ENCODE data around the gene TENT5C. TPM values are rescaled to one million over a fixed set of nuclear protein-coding genes. Genes with fewer than 3 reads are reported as not detected.

Gene TENT5C
- total and polyA plus RNA-seq, 9 of the 15 experiments (the other 6 are each of a cell fraction or from before 2014, with no cell fraction given) = 1.8 to 7.7 (median 4.0) TPM

DNA sequence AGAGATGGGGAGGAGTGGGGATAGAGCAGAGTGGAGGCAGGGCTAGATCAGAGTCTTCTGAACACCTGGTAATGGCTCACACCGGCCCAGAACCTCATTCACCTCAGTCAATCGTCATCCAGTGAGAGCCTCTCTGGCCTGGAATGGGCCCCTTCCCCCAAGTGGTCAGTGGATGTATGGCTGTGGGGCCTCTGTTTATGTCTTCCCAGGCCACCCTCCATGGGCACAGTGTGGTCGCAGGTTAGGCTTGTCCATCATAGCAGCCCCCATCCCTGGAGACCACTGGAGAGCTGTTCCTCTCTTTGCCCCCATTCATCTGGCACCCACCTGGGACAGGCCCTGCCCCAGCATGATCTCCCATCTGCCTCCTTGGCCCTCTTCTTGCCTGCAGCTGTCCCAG lies 29.6 kb upstream of the TENT5C start:
- 10% methylated on average over 3 of the region's 3 CpGs for WGBS (ENCODE audit: insufficient coverage, low coverage, missing lambda C conversion rate)
- H3K9ac ChIP-seq (ENCODE audit: insufficient read depth in 1 of 2, low read depth in 2 of 2, low read length in 2 of 2) = peak overlapping the region in 1 of 2 experiments; percentile 11; a peak in 1 of 4 replicates
- TF ChIP-seq TCF7 (IDR thresholded peaks at IDR 0.05; ENCODE audit: borderline replicate concordance) = no peak
- TF ChIP-seq SMARCA5 (IDR thresholded peaks at IDR 0.05) = no peak
- TF ChIP-seq ZNF232 (CRISPR knock-in tag; IDR thresholded peaks at IDR 0.05) = no peak
- no peaks in the 10 kb centered on the region for H3K36me3 ChIP-seq (ENCODE audit: control insufficient read depth, insufficient read depth, low read length)
- ChIA-PET CTCF (ENCODE audit: low intra/inter-chr PET ratio) (no interaction called here), POLR2A (interaction anchor here (0.6 to 1.1 kb wide), 2 partner anchors 25 to 89 kb away, joined by 3 to 4 read pairs; no protein-coding TSS in a partner anchor)
- peaks cover 3 to 4% of the 10 kb centered on the region in 2 experiments; a peak in 3 of 5 replicates for H3K4me1 ChIP-seq (replicated peaks in 1 of 2; ENCODE audit: control insufficient read depth in 2 of 2, insufficient read depth in 2 of 2, low read length in 2 of 2)
- H3K4me2 ChIP-seq (ENCODE audit: insufficient read depth, low read length) = no peak overlapping the region
- H3K4me3 ChIP-seq = no peak overlapping the region
- H3K27me3 ChIP-seq (ENCODE audit: control insufficient read depth in 2 of 2, insufficient read depth in 2 of 2, low read length in 2 of 2) = no peaks in the 10 kb centered on the region
- no peaks in the 10 kb centered on the region for H3K9me3 ChIP-seq (replicated peaks; ENCODE audit: control insufficient read depth, insufficient read depth, low read depth, low read length)
- BruUV-seq (replicated peaks) = no TSS peak
- no peak overlapping the region for H2AFZ ChIP-seq (ENCODE audit: low read depth, low read length)
- in situ Hi-C loops (cut with MboI) = no loop called here
- H4K20me1 ChIP-seq (replicated peaks; ENCODE audit: control insufficient read depth, insufficient read depth, low read length) = no peaks in the 10 kb centered on the region
- ATAC-seq (peak; percentile 25; the same call in 2 of the 3 replicates), FAIRE-seq (no peak), DNase-seq (ENCODE audit: extremely low read depth in 1 of 4, low spot score in 3 of 4) (no peak)
- H3K79me2 ChIP-seq (ENCODE audit: control insufficient read depth, insufficient read depth, low read length) = no peaks in the 10 kb centered on the region
- intact Hi-C loops (cut with micrococcal nuclease) = no loop called here
- H3K27ac ChIP-seq (ENCODE audit: extremely low read depth, low read depth, low read length) = no peak overlapping the region
- no peaks in the 10 kb centered on the region for H3K9me1 ChIP-seq (ENCODE audit: control insufficient read depth, insufficient read depth, low read length)

DNA sequence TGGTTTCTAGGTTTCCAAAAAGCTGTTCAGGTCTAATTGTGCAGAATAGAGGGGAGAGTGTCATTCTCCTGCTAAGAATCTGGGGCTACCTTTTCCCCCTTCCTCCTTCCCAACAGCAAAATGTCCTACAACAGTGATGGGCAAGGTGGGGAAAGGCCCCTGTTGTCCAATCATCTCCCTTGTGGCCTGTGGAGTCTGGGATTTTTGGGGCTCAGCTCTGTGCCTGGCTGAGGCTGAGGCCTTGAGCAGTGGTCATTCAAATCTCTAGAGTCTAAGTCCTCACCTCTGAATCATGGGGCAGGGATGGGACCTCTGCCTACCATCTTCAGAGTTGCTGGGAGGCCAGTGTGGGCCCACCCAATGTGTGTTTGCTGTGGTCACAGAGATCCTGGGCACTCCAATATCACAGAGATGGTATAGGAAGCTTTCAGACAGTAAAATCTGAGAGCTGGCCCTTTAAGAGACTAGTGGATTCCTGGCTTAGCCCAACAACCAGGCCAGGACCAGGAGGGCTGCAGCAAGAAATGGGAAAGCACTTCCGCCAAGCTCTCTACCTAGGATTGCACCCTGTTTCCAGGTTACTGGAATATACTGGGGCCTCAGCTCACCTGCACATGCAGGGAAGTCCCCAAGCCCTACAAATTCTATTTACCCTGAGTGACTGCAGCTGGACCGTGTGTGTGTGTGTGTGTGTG lies 28.5 kb upstream of the TENT5C start:
- no peak overlapping the region for H3K4me2 ChIP-seq (ENCODE audit: insufficient read depth, low read length)
- FAIRE-seq = no peak
- POLR2A ChIA-PET = interaction anchor here (0.6 to 1.5 kb wide), 3 partner anchors 29 to 97 kb away, joined by 3 to 5 read pairs (median 3); no protein-coding TSS in a partner anchor
- H3K9me3 ChIP-seq (replicated peaks; ENCODE audit: control insufficient read depth, insufficient read depth, low read depth, low read length) = no peaks in the 10 kb centered on the region
- no peaks in the 10 kb centered on the region for H3K36me3 ChIP-seq (ENCODE audit: control insufficient read depth, insufficient read depth, low read length)
- H4K20me1 ChIP-seq (replicated peaks; ENCODE audit: control insufficient read depth, insufficient read depth, low read length) = no peaks in the 10 kb centered on the region
- CTCF ChIA-PET (ENCODE audit: low intra/inter-chr PET ratio) = no interaction called here
- H3K4me1 ChIP-seq (replicated peaks in 1 of 2; ENCODE audit: control insufficient read depth in 2 of 2, insufficient read depth in 2 of 2, low read length in 2 of 2) = no peaks in the 10 kb centered on the region; a peak in 1 of 5 replicates
- intact Hi-C loops (cut with micrococcal nuclease) = no loop called here
- no peak for ATAC-seq
- H3K4me3 ChIP-seq = no peak overlapping the region
- no peaks in the 10 kb centered on the region for H3K27me3 ChIP-seq (ENCODE audit: control insufficient read depth in 2 of 2, insufficient read depth in 2 of 2, low read length in 2 of 2)
- H3K9me1 ChIP-seq (ENCODE audit: control insufficient read depth, insufficient read depth, low read length) = no peaks in the 10 kb centered on the region
- no peaks in the 10 kb centered on the region for H3K79me2 ChIP-seq (ENCODE audit: control insufficient read depth, insufficient read depth, low read length)
- 77% methylated on average over 1 of the region's 2 CpGs for WGBS (ENCODE audit: insufficient coverage, low coverage, missing lambda C conversion rate)
- H2AFZ ChIP-seq (ENCODE audit: low read depth, low read length) = no peak overlapping the region
- H3K9ac ChIP-seq (ENCODE audit: insufficient read depth in 1 of 2, low read depth in 2 of 2, low read length in 2 of 2) = no peak overlapping the region
- no peak overlapping the region for H3K27ac ChIP-seq (ENCODE audit: extremely low read depth, low read depth, low read length)
- no peak for DNase-seq (ENCODE audit: extremely low read depth in 1 of 4, low spot score in 3 of 4)
- BruUV-seq (replicated peaks) = no TSS peak
- in situ Hi-C loops (cut with MboI) = no loop called here
- TF ChIP-seq CHCHD3 (CRISPR knock-in tag; IDR thresholded peaks at IDR 0.05) = no peak
- no peak for TF ChIP-seq HNRNPUL1 (IDR thresholded peaks at IDR 0.05; ENCODE audit: low read length)
- no peak for TF ChIP-seq C11orf30 (IDR thresholded peaks at IDR 0.05; ENCODE audit: low read depth)
- no peak for TF ChIP-seq CBX1 (IDR thresholded peaks at IDR 0.05; ENCODE audit: low read depth)
- TF ChIP-seq, protein P1, sequence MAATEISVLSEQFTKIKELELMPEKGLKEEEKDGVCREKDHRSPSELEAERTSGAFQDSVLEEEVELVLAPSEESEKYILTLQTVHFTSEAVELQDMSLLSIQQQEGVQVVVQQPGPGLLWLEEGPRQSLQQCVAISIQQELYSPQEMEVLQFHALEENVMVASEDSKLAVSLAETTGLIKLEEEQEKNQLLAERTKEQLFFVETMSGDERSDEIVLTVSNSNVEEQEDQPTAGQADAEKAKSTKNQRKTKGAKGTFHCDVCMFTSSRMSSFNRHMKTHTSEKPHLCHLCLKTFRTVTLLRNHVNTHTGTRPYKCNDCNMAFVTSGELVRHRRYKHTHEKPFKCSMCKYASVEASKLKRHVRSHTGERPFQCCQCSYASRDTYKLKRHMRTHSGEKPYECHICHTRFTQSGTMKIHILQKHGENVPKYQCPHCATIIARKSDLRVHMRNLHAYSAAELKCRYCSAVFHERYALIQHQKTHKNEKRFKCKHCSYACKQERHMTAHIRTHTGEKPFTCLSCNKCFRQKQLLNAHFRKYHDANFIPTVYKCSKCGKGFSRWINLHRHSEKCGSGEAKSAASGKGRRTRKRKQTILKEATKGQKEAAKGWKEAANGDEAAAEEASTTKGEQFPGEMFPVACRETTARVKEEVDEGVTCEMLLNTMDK (IDR thresholded peaks at IDR 0.05; ENCODE audit: borderline replicate concordance, insufficient read depth, low read depth, low read length, poor library complexity, severe bottlenecking) = no peak
- no peak for TF ChIP-seq MED1 (CRISPR knock-in tag; IDR thresholded peaks at IDR 0.05; ENCODE audit: borderline replicate concordance)
- no peak for TF ChIP-seq ZFX (CRISPR knock-in tag; IDR thresholded peaks at IDR 0.05)
- TF ChIP-seq NR2C2 (CRISPR knock-in tag; IDR thresholded peaks at IDR 0.05) = no peak
- TF ChIP-seq NR2C2 (tag; IDR thresholded peaks at IDR 0.05) = no peak
- no peak for TF ChIP-seq RBM17 (IDR thresholded peaks at IDR 0.05; ENCODE audit: borderline replicate concordance, low read depth, low read length)
- TF ChIP-seq, protein P2, sequence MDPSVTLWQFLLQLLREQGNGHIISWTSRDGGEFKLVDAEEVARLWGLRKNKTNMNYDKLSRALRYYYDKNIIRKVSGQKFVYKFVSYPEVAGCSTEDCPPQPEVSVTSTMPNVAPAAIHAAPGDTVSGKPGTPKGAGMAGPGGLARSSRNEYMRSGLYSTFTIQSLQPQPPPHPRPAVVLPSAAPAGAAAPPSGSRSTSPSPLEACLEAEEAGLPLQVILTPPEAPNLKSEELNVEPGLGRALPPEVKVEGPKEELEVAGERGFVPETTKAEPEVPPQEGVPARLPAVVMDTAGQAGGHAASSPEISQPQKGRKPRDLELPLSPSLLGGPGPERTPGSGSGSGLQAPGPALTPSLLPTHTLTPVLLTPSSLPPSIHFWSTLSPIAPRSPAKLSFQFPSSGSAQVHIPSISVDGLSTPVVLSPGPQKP (CRISPR knock-in tag; IDR thresholded peaks at IDR 0.05) = no peak

Data from K562 (cell line).